Measurements from ENCODE around the gene SOX15. TPM values are rescaled to one million over a fixed set of nuclear protein-coding genes. Genes with fewer than 3 reads are reported as not detected.

The SOX15 gene
- total and polyA plus RNA-seq, 2 of the 4 experiments (the other 2 are of a cell fraction) = 0.18 to 0.62 TPM

- peak; percentile 50 for DNase-seq
- ChIA-PET POLR2A (ENCODE audit: unreplicated experiment) (interaction anchor here (1.3 kb wide), 1 partner anchor 30 kb away, joined by 3 read pairs; the partner anchor contains the start of gene MPDU1), CTCF (interaction anchor here (1.0 to 2.2 kb wide), 3 partner anchors 14 to 73 kb away, joined by 4 to 14 read pairs (median 12); partner anchors contain the start of genes SAT2 and TP53)
- peaks cover 48% of the 10 kb centered on the region for H4K20me1 ChIP-seq (ENCODE audit: insufficient read depth, low read length)
- H4K5ac ChIP-seq (ENCODE audit: low read depth, low read length) = no peak overlapping the region
- peak overlapping the region; percentile 40 for H4K91ac ChIP-seq (ENCODE audit: insufficient read depth, low read depth, low read length)
- H3K9me1 ChIP-seq (ENCODE audit: insufficient read depth, low read length) = peaks cover 16% of the 10 kb centered on the region
- intact Hi-C loops (cut with micrococcal nuclease) (loop anchor here (2.0 kb wide), 1 partner anchor 73 kb away; the partner anchor contains the start of gene TP53), dilution Hi-C loops (cut with HindIII; ENCODE audit: low sequenced_read_pairs, unreplicated experiment) (no loop called here), in situ Hi-C loops (cut with MboI; ENCODE audit: low sequenced_read_pairs) (no loop called here)
- peak overlapping the region; percentile 79 for H3K9ac ChIP-seq (ENCODE audit: low read depth, low read length)
- H3K56ac ChIP-seq (ENCODE audit: extremely low read depth, insufficient read depth, low read length) = peak overlapping the region; percentile 36
- H3K9me3 ChIP-seq (ENCODE audit: control insufficient read depth, insufficient read depth, low read length) = no peaks in the 10 kb centered on the region
- H3K14ac ChIP-seq (replicated peaks; ENCODE audit: low read depth, low read length) = peak overlapping the region; percentile 11
- peak overlapping the region; percentile 18; the same call in 1 of the 3 replicates for H2BK15ac ChIP-seq (ENCODE audit: low read depth, low read length)
- no peak for TF ChIP-seq RCOR1 (IDR thresholded peaks at IDR 0.05; ENCODE audit: insufficient replicate concordance, low read length)
- TF ChIP-seq RFX5 (IDR thresholded peaks at IDR 0.05; ENCODE audit: low read depth, low read length) = no peak
- TF ChIP-seq CTCF (conservative IDR thresholded peaks at IDR 0.05; ENCODE audit: low read depth, low read length) = no peak
- TF ChIP-seq CEBPB (IDR thresholded peaks at IDR 0.05; ENCODE audit: low read depth, low read length) = no peak
- TF ChIP-seq MXI1 (IDR thresholded peaks at IDR 0.05; ENCODE audit: borderline replicate concordance, low read depth, low read length) = peak; percentile 77; the same call in 1 of the 2 replicates
- H3K36me3 ChIP-seq (ENCODE audit: control insufficient read depth, insufficient read depth, low read length) = peaks cover 4% of the 10 kb centered on the region; the same call in 1 of the 2 replicates
- no peaks in the 10 kb centered on the region for H3K27me3 ChIP-seq (ENCODE audit: control insufficient read depth, insufficient read depth, low read length)
- H3K23ac ChIP-seq (ENCODE audit: low read depth, low read length) = peak overlapping the region; percentile 14
- H3K27ac ChIP-seq (ENCODE audit: insufficient read depth, low read length) = peak overlapping the region; percentile 75
- peak overlapping the region; percentile 33 for H2AK5ac ChIP-seq (ENCODE audit: low read depth, low read length)
- peak overlapping the region; percentile 6; the same call in 1 of the 2 replicates for H3K18ac ChIP-seq (ENCODE audit: low read depth, low read length)
- H2AFZ ChIP-seq (replicated peaks; ENCODE audit: low read length, poor library complexity) = peak overlapping the region; percentile 91
- H2BK20ac ChIP-seq (ENCODE audit: low read depth, low read length) = no peak overlapping the region
- peak overlapping the region; percentile 78 for H3K4me3 ChIP-seq (ENCODE audit: insufficient read depth, low read depth, low read length)
- H3K4ac ChIP-seq (ENCODE audit: low read depth, low read length) = peak overlapping the region; percentile 85
- no peak for ATAC-seq (ENCODE audit: low read depth)
- H3K4me1 ChIP-seq (ENCODE audit: control insufficient read depth, insufficient read depth, low read length) = peaks cover 9% of the 10 kb centered on the region
- H4K8ac ChIP-seq (ENCODE audit: low read depth in 2 of 2, low read length in 2 of 2) = peak overlapping the region; percentile 1 to 44; a peak in 1 of 4 replicates
- H2BK5ac ChIP-seq (ENCODE audit: low read depth, low read length, poor library complexity, severe bottlenecking) = peak overlapping the region; percentile 44
- H2BK120ac ChIP-seq (ENCODE audit: low read depth, low read length) = peak overlapping the region; percentile 3; the same call in 1 of the 2 replicates
- peak overlapping the region; percentile 89 for H2AK9ac ChIP-seq (replicated peaks; ENCODE audit: low read depth, low read length, poor library complexity)
- H3K79me1 ChIP-seq (ENCODE audit: low read depth in 1 of 2, low read length in 2 of 2) = peaks cover 36 to 51% of the 10 kb centered on the region in 2 experiments
- WGBS, 2 experiments (ENCODE audit: extremely low coverage in 2 of 2, insufficient read length in 1 of 2) = 3% methylated on average over 9 of the region's 20 CpGs; no CpG with 5 or more reads in 1 of the 2 experiments
- BruUV-seq (replicated peaks) = no TSS peak
- peak overlapping the region; percentile 89 for H3K4me2 ChIP-seq (ENCODE audit: low read depth, low read length)
Measured at GRCh38 chr17:7613769-7614424, 24.0 kb upstream of the SOX15 start.
